Natural killer cell (primary cell): ENCODE results near the gene C2CD4D. TPM values are rescaled to one million over a fixed set of nuclear protein-coding genes. Genes with fewer than 3 reads are reported as not detected.

ENCODE experiments used
- ATAC-seq, 3 donors: fragments of 150-1000 bp in 2 of 3; fragments of 200-7000 bp in 1 of 3; cut with Tn5 transposase; 1 replicate in 1 of 3; 2 replicates in 2 of 3; pipeline ENCODE4 v1.10.0; 2021; ENCODE audit warnings: mild to moderate bottlenecking in 2 of 3, moderate library complexity in 2 of 3
- DNase-seq, 2 donors: peaks; one replicate each; pipeline versions ENCODE4 v3.0.0 to v3.0.0-alpha.2; 2013 to 2021; ENCODE audit warnings: mixed read lengths in 1 of 2
- H3K27ac ChIP-seq: one replicate; pipeline ENCODE4 v1.5.1; 2013; ENCODE audit warnings: mild to moderate bottlenecking, low read length
- H3K27me3 ChIP-seq: one replicate; pipeline ENCODE4 v1.6.1; 2013; ENCODE audit warnings: low read length; ENCODE audit not compliant: control insufficient read depth, insufficient read depth
- H3K36me3 ChIP-seq: one replicate; pipeline ENCODE4 v1.6.1; 2013; ENCODE audit warnings: low read length; ENCODE audit not compliant: control insufficient read depth, insufficient read depth
- H3K4me1 ChIP-seq: one replicate; pipeline ENCODE4 v1.6.1; 2013; ENCODE audit warnings: low read length; ENCODE audit not compliant: control insufficient read depth, insufficient read depth
- H3K4me3 ChIP-seq: one replicate; pipeline ENCODE4 v1.5.1; 2013; ENCODE audit warnings: low read length
- H3K9me3 ChIP-seq: one replicate; pipeline ENCODE4 v1.6.1; 2013; ENCODE audit warnings: low read length; ENCODE audit not compliant: control insufficient read depth, insufficient read depth
- H3K27ac Mint-ChIP-seq, 2 donors: one replicate each; pipeline ENCODE4 v1.8.0; 2022; ENCODE audit warnings: mild to moderate bottlenecking in 2 of 2, mixed read lengths in 2 of 2, moderate library complexity in 1 of 2
- H3K27me3 Mint-ChIP-seq, 2 donors: one replicate each; pipeline ENCODE4 v1.8.0; 2022; ENCODE audit warnings: low read depth in 2 of 2, mixed read lengths in 2 of 2
- H3K36me3 Mint-ChIP-seq: one replicate; pipeline ENCODE4 v1.8.0; 2022; ENCODE audit warnings: mixed read lengths
- H3K4me1 Mint-ChIP-seq, 2 donors: one replicate each; pipeline ENCODE4 v1.8.0; 2022; ENCODE audit warnings: mixed read lengths in 2 of 2
- H3K4me3 Mint-ChIP-seq: one replicate; pipeline ENCODE4 v1.8.0; 2022; ENCODE audit warnings: mild to moderate bottlenecking, moderate library complexity, mixed read lengths
- H3K9me3 Mint-ChIP-seq, 2 donors: one replicate each; pipeline ENCODE4 v1.8.0; 2022; ENCODE audit warnings: mixed read lengths in 2 of 2
- CTCF ChIP-seq: fragments of 200-600 bp; IDR thresholded peaks from one replicate; pipeline ENCODE4 v1.8.0; 2022; ENCODE audit warnings: antibody characterized with exemption
- WGBS: methylation state at CpG from one replicate; pipeline ENCODE4 v1.1.7; 2013; ENCODE audit warnings: missing lambda C conversion rate; ENCODE audit not compliant: insufficient coverage; 5-methylcytosine and 5-hydroxymethylcytosine counted together
- intact Hi-C: fragments of 100-400 bp; cut with micrococcal nuclease; formaldehyde crosslinking; loops from one replicate; pipeline ENCODE4 v1.14.2; 2022
- total RNA-seq, 4 donors: library from RNA; stranded (reverse); fragments of 120-200 nt in 1 of 4; gene quantifications; one replicate each; pipeline versions ENCODE4 v1.2.3 to v1.2.4, GENCODE V29; 2013 to 2022

Gene C2CD4D
- total RNA-seq, 3 donors from 2014 or later (not counting 1 experiment from before 2014, with no cell fraction given) = 0.20 to 0.24 TPM; not detected in 1

GRCh38 chr1:151871284-151872030 is 31.8 kb upstream of the C2CD4D start:
- H3K36me3 Mint-ChIP-seq = no peaks in the 10 kb centered on the region
- H3K4me3 Mint-ChIP-seq = no peak overlapping the region
- H3K4me1 Mint-ChIP-seq = peaks cover 0 to 4% of the 10 kb centered on the region in 2 donors
- H3K27ac Mint-ChIP-seq = no peak overlapping the region
- no peak for TF ChIP-seq CTCF
- H3K27ac ChIP-seq = no peak overlapping the region
- H3K27me3 ChIP-seq = no peaks in the 10 kb centered on the region
- H3K36me3 ChIP-seq = peaks cover 8% of the 10 kb centered on the region
- no peaks in the 10 kb centered on the region for H3K9me3 ChIP-seq
- WGBS = 99% methylated on average over 3 of the region's 5 CpGs
- no peak for ATAC-seq
- intact Hi-C loops = no loop called here
- H3K9me3 Mint-ChIP-seq = no peaks in the 10 kb centered on the region
- no peaks in the 10 kb centered on the region for H3K4me1 ChIP-seq
- peaks cover 0 to 12% of the 10 kb centered on the region in 2 donors for H3K27me3 Mint-ChIP-seq
- DNase-seq = no peak
- H3K4me3 ChIP-seq = no peak overlapping the region

GRCh38 chr1:151868486-151868885 is 28.9 kb upstream of the C2CD4D start:
- H3K27ac ChIP-seq = no peak overlapping the region
- H3K4me1 ChIP-seq = no peaks in the 10 kb centered on the region
- intact Hi-C loops = no loop called here
- Mint-ChIP-seq H3K36me3 (no peaks in the 10 kb centered on the region), H3K4me1 (no peaks in the 10 kb centered on the region), H3K27me3 (peaks cover 0 to 15% of the 10 kb centered on the region in 2 donors), H3K9me3 (no peaks in the 10 kb centered on the region), H3K4me3 (no peak overlapping the region), H3K27ac (no peak overlapping the region)
- no peak for TF ChIP-seq CTCF
- WGBS = no CpG with 5 or more reads among the region's 3 CpGs
- DNase-seq (no peak), ATAC-seq (no peak)
- H3K36me3 ChIP-seq = peaks cover 1% of the 10 kb centered on the region
- no peaks in the 10 kb centered on the region for H3K27me3 ChIP-seq
- no peaks in the 10 kb centered on the region for H3K9me3 ChIP-seq
- H3K4me3 ChIP-seq = no peak overlapping the region

GRCh38 chr1:151867765-151868411 is 28.3 kb upstream of the C2CD4D start:
- Mint-ChIP-seq H3K27me3 (peaks cover 0 to 15% of the 10 kb centered on the region in 2 donors), H3K27ac (no peak overlapping the region)

More at GRCh38 chr1:151867765-151868411, 28.3 kb upstream of the C2CD4D start:
- H3K36me3 ChIP-seq = no peaks in the 10 kb centered on the region
- H3K4me3 Mint-ChIP-seq = no peak overlapping the region
- TF ChIP-seq CTCF = no peak
- WGBS = 79% methylated on average over 5 of the region's 7 CpGs
- H3K4me1 ChIP-seq = no peaks in the 10 kb centered on the region
- intact Hi-C loops = no loop called here
- H3K27me3 ChIP-seq = no peaks in the 10 kb centered on the region
- no peaks in the 10 kb centered on the region for H3K36me3 Mint-ChIP-seq
- ATAC-seq = no peak
- no peaks in the 10 kb centered on the region for H3K9me3 ChIP-seq
- DNase-seq = no peak
- H3K9me3 Mint-ChIP-seq = no peaks in the 10 kb centered on the region
- no peak overlapping the region for H3K4me3 ChIP-seq
- no peak overlapping the region for H3K27ac ChIP-seq
- H3K4me1 Mint-ChIP-seq = no peaks in the 10 kb centered on the region
